Cortex of kidney (tissue), 1 donor: ENCODE measurements around the gene CFAP100.

ENCODE experiments used
- DNase-seq: peaks from one replicate; lab custom pipeline; 2025; lab: John Stamatoyannopoulos, UW

CFAP100 gene

DNA sequence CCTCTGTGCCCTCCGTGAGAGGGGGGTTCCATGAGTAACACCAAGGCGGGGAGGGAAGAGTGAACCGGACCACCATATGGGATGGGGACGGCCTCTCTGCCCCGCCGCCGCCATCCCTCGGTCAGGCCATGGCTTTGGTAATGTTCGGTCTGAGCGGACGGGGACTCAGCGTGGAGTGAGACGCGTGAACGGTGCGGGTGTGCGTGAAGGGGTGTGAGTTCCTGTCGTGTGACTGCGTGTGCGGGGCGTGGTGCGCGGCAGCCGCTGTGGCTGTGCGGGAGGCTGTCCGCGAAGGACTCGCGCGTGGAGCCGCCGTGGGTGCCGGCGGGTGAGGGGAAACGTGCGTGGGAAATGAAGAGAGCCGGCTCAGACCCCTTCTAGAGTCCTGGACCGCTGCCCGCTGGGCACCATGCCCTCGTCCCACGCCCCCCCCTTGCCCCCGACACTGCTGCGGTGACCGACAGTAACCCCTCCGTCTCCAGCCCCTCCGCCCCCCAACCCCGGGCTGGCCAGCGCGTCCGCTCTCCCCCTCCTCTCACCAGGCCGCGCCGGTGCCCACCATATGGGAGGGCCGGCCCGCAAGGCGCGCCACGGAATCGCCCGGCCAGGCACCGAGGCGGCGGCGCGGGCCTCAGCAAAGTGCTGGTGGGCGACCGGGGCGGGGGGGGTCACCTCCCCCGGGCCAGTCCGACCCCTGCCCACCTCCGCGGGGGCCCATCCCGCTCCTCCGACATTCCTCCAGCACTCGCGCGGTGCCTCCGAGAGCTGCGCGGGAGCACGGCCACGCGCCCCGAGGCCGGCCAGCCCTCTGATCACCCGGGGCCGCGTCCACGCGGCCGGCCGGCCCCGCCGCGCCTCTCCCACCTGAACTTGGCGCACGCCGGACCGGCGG lies 38.1 kb upstream of the CFAP100 start:
- no peak for DNase-seq

- DNase-seq, result no peak
Observed at GRCh38 chr3:126357295-126358037, 37.2 kb upstream of the CFAP100 start, which contains the start of gene KLF15. TSS of gene KLF15 (minus strand) at chr3:126357408. CDS start at chr3:126352922, 4,486 bp downstream.

- DNase-seq, result no peak
Observed at GRCh38 chr3:126358038-126358815, 36.5 kb upstream of the CFAP100 start.

DNA sequence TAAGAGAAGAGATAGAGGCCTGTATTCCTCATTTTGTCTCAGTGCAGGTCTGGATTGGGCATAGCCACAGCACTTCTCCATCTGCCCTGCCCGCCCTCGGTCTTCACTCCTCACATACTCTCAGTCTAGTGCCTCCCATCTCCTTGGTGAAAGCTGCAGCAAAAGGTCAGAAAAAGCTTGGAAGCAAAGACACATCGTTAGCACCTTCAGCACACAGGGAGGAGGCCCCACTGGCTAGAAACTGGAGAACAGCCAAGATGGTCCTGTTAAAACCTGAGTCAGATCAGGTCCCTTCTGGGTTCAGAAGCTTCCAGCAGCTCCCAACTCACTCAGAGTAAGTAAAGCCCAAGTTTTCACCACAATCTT lies 35.9 kb upstream of the CFAP100 start:
- no peak for DNase-seq

DNA sequence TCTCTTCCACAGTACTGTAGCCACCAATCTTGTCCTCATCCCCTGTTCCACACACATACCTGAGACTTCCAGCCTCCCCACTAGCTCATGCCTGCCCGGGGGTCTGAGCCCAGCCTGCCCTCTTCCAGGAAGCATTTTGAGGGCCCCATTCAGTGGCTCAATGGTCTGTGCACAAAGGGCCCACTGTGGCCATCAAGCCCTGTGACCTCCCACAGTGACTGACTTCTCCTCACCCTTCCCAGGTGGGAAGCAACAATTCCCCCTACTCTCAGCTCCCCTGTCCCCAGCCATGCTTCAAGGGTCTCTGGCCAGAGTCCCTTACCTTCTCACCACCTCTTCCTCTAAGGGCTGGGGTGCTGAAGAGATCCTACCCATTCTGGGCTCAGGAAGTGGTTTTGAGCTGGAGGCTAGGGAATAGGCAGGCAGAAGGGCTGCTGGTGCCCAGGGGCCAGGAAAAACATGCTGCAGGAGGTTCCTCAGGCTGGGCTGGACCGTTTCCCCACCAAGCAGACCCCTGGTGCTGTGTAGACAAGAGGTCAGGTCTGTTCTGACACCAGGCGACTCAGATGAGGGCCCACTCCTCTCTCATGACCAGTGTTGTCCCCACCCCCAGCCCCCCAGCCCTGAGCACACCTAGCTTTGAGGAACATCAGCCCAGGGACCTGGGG lies 34.5 kb upstream of the CFAP100 start:
- no peak for DNase-seq

- DNase-seq, result no peak
Observed at GRCh38 chr3:126360714-126361060, 34.0 kb upstream of the CFAP100 start.

DNA sequence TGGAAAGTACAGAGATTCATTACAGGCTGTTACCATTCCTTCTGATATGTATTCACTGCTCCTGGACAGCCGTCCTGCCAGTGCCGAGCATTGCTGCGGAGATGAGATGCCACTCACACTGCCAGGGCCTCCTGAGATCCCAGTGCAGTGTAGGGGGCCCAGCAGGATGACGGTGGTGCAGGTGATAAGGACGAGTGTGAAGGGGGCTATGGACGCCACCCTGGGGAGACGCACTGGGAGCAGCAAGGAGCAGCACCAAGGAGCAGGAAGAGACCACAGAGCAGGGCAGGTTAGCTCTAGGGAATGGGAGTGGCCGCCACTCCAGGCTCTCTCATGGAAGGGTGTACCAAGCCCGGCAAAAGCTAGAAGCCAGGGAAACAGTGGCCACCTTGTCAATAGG lies 33.5 kb upstream of the CFAP100 start:
- no peak for DNase-seq

DNA sequence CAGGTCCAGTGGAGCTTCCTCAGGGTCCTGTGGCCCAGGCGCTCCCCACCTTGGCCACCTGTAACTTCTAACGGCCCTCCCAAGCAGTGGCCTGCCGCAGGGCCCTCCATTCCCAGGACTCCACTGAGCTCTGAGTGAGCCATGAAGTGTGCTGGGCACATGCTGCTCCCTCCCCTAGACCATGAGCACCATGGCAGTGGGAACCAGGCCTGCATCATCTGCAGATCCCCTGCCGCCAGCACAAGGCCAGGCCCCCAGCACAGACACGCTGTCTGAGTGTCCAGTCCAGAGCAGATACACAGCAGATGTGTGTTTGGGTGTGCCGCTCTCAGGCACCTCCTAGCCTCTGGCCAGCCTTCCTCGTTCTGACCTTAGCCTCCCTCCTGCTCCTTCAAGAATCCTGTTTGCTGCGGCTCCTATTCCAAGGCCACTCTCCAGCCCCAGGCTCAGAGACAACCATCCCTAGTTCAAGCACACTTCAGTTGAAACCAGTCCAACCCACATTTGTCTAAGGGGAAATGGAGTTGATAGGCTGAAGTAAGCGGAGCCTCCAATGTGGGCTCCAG lies 30.5 kb upstream of the CFAP100 start:
- no peak for DNase-seq

DNA sequence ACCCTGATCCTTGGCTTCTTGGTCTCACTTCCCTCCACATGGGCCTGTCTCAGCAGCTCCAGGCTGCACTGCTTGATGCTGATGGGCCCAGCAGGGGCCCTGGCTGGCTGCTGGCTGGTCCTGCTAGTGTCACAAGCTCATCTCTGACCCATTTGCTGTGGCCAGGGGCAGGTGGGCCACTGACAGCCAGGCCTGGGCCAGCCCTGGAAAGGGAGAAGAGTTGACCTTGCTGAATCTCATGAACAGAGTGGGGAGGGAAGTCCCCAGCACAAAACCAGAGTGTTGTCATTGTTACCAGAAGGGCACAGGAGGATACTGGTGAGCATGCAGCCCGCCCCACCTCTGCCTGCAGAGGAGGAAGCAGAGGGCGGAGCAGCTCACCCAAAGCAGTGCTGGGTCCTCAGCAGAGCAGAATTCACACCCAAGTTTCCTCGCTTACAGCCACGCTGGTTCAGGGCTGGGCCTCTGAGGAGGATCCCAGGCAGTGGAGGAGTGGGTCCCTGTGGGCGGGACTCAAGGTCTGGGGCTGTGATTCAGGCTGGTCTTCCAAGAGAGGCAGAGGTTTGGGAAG lies 29.9 kb upstream of the CFAP100 start:
- DNase-seq, result no peak

- DNase-seq, result no peak
Observed at GRCh38 chr3:126365351-126366277, 29.1 kb upstream of the CFAP100 start.

DNA sequence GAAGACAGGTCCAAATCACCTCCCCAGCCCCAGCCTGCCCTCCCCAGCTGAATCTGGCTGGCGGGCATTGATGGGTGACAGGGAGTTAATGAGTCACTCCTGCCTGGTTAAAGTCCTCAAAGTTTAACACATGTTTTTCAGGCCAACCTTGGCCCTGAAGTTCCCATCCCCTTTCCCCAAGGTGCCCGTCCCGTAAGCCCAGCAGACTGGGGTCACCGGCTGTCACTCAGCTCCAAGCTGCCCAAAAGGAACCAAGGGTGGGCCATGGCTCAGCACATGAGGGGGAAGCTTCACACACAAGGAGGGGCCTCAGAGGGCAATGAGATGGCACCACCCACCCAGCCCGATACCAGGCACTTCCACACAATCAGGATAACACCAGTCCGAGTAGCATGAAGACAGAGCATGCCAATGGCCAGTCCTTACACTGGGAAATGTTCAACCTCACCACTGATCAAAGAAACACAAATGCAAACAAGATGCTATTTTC lies 27.3 kb upstream of the CFAP100 start:
- no peak for DNase-seq

DNA sequence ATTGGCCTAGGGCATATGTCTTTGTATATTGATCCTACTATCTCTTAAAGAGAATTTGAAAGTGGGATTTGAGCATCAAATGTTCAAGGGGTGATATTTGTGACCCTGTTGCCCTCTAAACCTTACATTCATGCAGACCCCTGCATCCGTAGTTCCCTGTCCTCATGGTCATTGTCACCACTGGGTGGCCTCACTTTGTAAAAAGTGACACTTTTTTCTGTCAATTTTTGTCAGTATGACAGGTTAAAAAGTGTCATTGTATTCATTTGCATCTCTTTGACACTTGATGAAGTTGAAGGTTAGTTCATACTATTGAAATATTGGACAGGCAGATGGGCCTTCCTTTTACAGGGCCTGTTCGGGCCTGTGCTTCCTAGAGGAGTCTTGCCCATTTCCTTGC lies 25.2 kb upstream of the CFAP100 start:
- DNase-seq, result no peak

GRCh38 chr3:126370055-126370454 lies 24.7 kb upstream of the CFAP100 start:
- no peak for DNase-seq

- no peak for DNase-seq
Observed at GRCh38 chr3:126370606-126371005, 24.1 kb upstream of the CFAP100 start.

DNA sequence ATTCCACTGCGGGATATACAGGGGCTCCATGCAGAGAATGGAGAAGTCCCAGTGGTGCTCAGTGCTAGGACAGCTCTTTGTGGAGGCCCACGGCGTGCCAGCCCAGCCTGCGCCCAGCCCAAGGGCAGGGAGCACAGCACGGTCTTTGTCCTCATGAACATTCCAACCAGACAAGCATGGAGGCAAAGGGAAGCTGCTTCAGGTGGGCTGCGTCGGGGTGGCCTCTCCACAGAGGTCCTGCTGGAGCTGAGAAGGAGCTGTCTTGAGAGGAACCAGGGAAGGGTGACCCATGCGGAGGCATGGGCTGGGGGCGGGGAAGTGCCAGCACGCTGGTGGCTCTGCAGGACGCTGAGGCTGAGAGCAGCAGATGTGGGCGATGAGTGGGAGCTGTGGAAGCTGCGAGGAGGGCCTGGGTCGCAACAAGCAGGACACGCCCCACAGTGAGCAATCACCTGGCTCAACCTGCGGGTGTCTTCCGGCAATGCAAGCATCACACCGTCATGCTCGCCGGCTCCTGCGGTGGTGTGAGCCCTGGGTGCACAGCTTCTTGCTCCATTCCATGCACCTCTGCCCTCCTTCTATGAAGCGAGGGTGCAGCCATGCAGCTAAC lies 23.5 kb upstream of the CFAP100 start:
- DNase-seq, result no peak

DNA sequence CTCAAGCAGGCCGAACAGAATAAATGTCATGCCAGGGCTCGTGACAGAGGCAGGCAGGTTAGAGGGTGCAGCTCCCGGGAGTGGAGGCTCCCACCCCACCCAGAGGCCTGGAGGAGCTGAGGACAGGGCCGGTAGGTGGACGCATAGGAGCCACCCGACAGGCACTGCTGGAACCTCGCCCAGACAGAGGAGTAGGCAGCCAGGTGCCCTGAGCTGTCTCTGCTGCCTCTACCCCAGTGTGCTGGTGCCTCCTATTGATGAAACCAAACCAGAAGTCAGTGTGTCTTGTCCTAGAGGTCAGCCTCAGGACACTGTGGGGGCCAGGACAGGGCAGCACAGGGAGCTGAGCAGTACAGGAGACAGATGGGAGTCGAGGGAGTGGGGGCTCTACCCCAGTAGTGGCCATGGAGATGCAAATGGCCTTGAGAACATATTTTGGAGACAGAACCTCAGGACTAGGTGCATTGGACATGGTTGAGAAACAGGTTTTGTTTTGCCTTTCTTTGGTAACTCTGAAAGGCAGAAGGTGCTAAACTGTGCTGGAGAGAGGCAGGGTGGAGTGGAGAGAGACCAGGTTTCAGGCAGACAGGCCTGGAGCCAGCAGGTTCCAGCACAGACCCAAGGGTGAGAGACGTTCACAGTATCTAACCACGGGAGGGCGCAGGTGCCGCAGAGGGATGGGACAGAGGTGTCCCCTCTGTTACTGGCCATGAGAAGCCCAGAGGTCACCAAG lies 22.1 kb upstream of the CFAP100 start:
- no peak for DNase-seq

GRCh38 chr3:126373146-126373613 lies 21.5 kb upstream of the CFAP100 start:
- DNase-seq, result no peak

- no peak for DNase-seq
Observed at GRCh38 chr3:126373682-126374601, 20.8 kb upstream of the CFAP100 start.
